ENCODE data around the gene ATAD3A.

Gene ATAD3A

DNA sequence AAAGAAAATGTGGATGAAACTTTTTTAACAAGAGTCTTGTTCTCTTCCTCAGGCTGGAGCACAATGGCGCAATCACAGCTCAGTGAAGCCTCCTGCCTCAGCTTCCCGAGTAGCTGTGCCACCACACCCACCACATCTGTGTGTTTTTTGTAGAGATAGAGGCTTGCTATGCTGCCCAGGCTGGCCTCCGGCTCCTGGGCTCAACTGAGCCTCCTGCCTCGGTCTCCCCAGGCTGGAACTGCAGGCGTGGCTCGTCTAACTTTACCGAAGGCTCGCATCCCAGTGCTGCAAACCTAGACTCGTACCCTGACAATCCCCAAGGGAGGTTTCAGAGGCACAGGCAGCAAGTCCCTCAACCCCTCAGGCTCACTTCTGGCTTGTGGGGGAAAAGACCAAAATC, 48.2 kb downstream of the ATAD3A start:
- no peaks in the 10 kb centered on the region for H3K27me3 Mint-ChIP-seq (ENCODE audit: low read depth)
- H3K27ac Mint-ChIP-seq = no peak overlapping the region
- peaks cover 18% of the 10 kb centered on the region for H3K36me3 Mint-ChIP-seq (ENCODE audit: low read depth)
- H3K4me1 Mint-ChIP-seq (ENCODE audit: low read depth) = peaks cover 1% of the 10 kb centered on the region
- no peaks in the 10 kb centered on the region for H3K9me3 Mint-ChIP-seq
- H3K4me3 Mint-ChIP-seq = no peak overlapping the region

DNA sequence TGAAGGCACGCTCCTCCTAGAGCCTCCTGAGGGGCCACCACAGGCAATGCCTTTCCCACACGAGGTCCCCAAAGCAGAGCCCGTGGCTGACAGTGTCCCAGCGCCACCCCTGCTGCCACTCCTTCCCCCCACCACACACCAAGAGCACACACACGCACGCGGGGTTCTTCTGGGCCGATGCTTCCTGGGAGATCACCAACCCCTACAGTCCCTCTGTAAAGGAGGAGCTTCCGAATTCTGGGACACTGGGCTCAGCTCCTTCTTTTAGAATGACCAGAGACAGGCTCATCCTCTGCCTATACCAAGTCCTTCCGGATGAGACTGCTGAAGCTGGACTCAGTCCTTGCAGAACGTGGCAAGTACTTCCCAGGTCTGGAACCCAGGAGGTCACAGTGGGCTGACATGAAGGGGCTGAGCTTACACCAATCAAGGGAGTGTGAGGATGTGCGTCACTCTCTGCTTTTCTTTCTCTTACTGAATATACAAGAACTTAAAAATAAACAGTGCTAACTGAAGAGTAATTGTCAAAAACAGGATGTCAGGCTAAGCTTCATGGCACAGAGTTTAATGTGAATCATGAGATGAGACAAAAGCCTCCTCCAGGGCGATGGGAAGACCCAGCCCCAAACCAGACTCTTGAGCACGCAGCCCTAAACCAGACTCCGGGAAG, 50.0 kb downstream of the ATAD3A start:
- no peak overlapping the region for H3K27ac Mint-ChIP-seq
- H3K4me1 Mint-ChIP-seq (ENCODE audit: low read depth) = peaks cover 1% of the 10 kb centered on the region
- H3K4me3 Mint-ChIP-seq = no peak overlapping the region

DNA sequence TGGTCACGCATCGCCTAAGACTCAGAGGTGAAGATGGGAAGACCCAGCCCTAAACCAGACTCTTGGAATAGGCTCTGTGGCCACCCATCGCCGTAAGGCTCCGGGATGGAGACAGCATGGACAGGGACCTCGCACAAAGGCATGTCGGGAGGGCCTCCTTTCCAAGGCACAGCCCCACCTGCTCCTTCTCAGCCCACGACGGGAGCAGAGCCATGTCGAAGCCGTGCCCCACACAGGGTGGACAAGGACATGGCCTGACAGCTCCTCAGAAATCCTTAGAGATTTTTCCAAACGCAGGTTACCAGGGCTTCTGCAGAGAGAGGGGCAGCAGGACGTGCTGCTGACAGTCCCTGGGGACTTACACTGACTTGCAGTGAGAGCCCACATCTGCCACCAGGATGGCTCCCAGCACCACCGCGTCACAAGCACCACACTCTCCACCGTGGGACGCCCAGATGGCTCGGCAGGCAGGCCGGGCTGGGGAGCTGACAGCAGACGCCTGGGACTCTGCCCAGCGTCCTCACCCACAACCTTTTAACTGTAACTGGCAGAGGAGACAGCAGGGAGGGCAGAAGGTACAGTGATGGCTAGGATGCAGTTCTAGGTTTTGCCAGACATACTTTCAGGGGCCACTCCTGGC, 50.7 kb downstream of the ATAD3A start:
- H3K4me1 Mint-ChIP-seq (ENCODE audit: low read depth) = peaks cover 1% of the 10 kb centered on the region
- H3K27ac Mint-ChIP-seq = no peak overlapping the region
- no peaks in the 10 kb centered on the region for H3K9me3 Mint-ChIP-seq
- peaks cover 18% of the 10 kb centered on the region for H3K36me3 Mint-ChIP-seq (ENCODE audit: low read depth)
- no peaks in the 10 kb centered on the region for H3K27me3 Mint-ChIP-seq (ENCODE audit: low read depth)
- H3K4me3 Mint-ChIP-seq = no peak overlapping the region

More for the DNA sequence above, 50.0 kb downstream of the ATAD3A start:
- Mint-ChIP-seq H3K9me3 (no peaks in the 10 kb centered on the region), H3K36me3 (ENCODE audit: low read depth) (peaks cover 18% of the 10 kb centered on the region), H3K27me3 (ENCODE audit: low read depth) (no peaks in the 10 kb centered on the region)

DNA sequence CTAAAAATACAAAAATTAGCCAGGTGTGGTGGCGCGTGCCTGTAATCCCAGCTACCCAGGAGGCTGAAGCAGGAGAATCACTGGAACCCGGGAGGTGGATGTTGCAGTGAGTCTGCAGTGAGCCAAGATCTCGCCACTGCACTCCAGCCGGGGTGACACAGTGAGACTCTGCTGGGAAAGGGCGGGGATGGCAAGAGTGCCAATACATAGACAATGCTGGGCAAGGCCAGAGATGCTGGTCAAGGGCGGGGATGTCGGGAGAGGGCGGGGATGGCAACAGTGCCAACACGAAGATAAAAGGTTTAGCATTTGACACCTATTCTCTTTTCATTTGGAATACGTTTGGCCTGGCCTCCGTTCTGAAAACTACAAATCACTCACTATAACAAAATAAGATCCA, 51.7 kb downstream of the ATAD3A start:
- no peaks in the 10 kb centered on the region for H3K9me3 Mint-ChIP-seq
- peaks cover 1% of the 10 kb centered on the region for H3K4me1 Mint-ChIP-seq (ENCODE audit: low read depth)
- H3K36me3 Mint-ChIP-seq (ENCODE audit: low read depth) = peaks cover 18% of the 10 kb centered on the region
- no peak overlapping the region for H3K4me3 Mint-ChIP-seq
- no peaks in the 10 kb centered on the region for H3K27me3 Mint-ChIP-seq (ENCODE audit: low read depth)
- H3K27ac Mint-ChIP-seq = no peak overlapping the region

DNA sequence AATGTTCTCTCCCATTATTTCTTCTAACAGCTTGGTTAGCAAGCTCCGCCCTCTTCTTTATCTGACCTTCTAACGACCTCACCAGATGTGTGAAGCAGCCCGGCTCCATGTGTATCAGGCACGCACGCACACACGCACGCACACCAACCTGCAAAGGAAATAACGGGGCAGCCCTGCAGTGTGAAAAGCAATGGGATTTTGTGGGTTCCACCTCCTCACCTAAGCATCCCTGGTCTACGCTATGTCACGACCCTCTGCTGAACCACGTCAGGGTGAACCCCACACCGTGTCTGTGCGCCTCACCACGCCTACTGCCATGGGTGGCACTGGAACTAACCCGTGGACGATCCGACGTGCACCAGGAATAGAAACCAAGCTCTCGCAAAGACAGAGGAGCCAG, 52.3 kb downstream of the ATAD3A start:
- H3K9me3 Mint-ChIP-seq = no peaks in the 10 kb centered on the region
- H3K27ac Mint-ChIP-seq = no peak overlapping the region
- H3K4me1 Mint-ChIP-seq (ENCODE audit: low read depth) = peaks cover 1% of the 10 kb centered on the region
- H3K36me3 Mint-ChIP-seq (ENCODE audit: low read depth) = peaks cover 18% of the 10 kb centered on the region
- H3K27me3 Mint-ChIP-seq (ENCODE audit: low read depth) = no peaks in the 10 kb centered on the region
- H3K4me3 Mint-ChIP-seq = no peak overlapping the region

DNA sequence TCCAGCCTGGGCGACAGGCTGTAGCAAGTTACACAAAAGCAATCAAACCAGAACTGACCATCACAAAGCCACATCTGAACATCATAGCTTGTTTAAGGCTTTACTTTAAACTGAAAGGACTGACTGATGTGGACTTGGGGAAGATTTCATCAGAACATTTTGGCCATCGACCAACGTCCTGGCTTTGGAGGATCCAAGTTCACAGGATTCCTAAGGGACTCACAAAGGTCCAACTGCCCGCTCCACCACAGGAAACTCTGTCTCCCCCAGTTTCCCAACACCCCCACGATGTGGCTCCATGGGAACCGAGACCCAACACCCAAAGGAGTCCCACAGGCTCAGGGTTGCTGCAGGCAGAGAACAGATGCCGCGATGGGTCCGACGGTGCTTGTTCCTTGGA, 53.4 kb downstream of the ATAD3A start:
- Mint-ChIP-seq H3K27me3 (ENCODE audit: low read depth) (no peaks in the 10 kb centered on the region), H3K27ac (no peak overlapping the region), H3K36me3 (ENCODE audit: low read depth) (peaks cover 20% of the 10 kb centered on the region), H3K4me3 (no peak overlapping the region), H3K9me3 (no peaks in the 10 kb centered on the region), H3K4me1 (ENCODE audit: low read depth) (peaks cover 3% of the 10 kb centered on the region)

DNA sequence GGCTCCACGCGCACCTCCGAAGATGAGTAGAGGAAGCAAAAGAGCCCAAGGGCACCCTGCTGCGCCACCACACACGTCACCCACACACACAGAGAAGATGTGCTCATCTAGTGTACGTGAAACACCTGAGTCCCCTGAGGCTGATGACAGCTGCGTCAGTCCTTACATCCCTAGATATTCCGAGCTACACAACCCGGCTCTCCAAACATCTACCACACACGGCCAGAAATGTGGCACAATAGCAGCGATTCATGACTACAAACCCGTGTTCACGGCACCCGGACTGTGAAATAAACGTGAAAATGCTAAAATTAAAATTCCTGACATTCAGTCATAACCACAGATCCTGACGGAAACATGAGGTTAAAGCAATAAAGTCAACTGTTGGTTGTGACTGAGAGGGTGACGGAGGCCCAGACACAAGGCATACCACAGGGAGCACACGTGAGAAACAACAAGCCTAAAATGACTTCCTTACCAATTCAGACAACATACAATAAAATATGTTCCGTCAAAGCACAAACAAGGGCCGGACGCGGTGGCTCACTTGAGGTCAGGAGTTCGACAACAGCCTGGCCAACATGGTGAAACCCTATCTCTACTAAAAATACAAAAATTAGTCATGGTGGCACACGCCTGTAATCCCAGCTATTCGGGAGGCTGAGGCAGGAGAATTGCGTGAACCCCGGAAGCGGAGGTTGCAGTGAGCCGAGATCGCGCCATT, 55.4 kb downstream of the ATAD3A start:
- no peak overlapping the region for H3K27ac Mint-ChIP-seq
- peaks cover 22% of the 10 kb centered on the region for H3K36me3 Mint-ChIP-seq (ENCODE audit: low read depth)
- peaks cover 6% of the 10 kb centered on the region for H3K4me1 Mint-ChIP-seq (ENCODE audit: low read depth)
- no peaks in the 10 kb centered on the region for H3K27me3 Mint-ChIP-seq (ENCODE audit: low read depth)
- no peaks in the 10 kb centered on the region for H3K9me3 Mint-ChIP-seq
- no peak overlapping the region for H3K4me3 Mint-ChIP-seq

DNA sequence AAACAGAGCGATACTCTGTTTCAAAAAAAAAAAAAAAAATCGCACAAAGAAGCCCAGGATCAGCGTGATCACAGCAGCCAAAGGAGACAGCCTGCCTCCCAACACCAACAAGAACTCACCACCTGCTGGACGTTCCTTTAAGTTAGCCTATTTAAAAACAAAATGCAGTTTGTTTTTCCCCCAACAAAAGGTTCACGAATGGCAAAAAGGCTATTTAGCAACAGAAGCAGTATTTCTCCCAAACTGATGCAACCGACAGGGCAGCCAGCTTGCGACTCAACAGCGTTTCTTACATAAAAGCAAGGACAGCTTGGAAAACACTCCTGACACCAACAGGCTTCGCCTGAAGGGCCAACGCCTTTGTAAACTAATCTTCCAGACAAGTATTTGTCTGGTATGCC, 55.9 kb downstream of the ATAD3A start:
- peaks cover 6% of the 10 kb centered on the region for H3K4me1 Mint-ChIP-seq (ENCODE audit: low read depth)
- H3K9me3 Mint-ChIP-seq = no peaks in the 10 kb centered on the region
- H3K27me3 Mint-ChIP-seq (ENCODE audit: low read depth) = no peaks in the 10 kb centered on the region
- no peak overlapping the region for H3K4me3 Mint-ChIP-seq
- H3K27ac Mint-ChIP-seq = no peak overlapping the region
- H3K36me3 Mint-ChIP-seq (ENCODE audit: low read depth) = peaks cover 22% of the 10 kb centered on the region

DNA sequence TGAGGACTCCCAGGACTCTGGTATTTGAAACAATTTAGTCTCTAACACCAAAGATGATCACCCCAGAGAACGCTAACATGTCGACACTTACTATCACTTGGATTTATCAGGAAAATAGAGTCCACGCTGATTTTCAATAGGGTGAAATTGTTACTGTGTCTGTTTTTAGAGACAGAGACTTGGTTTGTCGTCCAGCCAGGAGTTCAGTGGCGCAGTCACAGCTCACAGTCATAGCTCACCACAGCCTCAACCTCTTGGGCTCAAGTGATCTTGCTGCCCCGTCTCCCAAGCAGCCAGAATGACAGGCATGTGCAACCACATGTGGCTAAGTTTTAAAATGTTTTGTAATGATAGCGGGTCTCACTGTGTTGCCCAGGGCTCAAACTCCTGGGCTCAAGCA, 57.4 kb downstream of the ATAD3A start:
- H3K4me1 Mint-ChIP-seq (ENCODE audit: low read depth) = peaks cover 13% of the 10 kb centered on the region
- no peak overlapping the region for H3K4me3 Mint-ChIP-seq
- no peak overlapping the region for H3K27ac Mint-ChIP-seq
- no peaks in the 10 kb centered on the region for H3K27me3 Mint-ChIP-seq (ENCODE audit: low read depth)
- peaks cover 22% of the 10 kb centered on the region for H3K36me3 Mint-ChIP-seq (ENCODE audit: low read depth)
- H3K9me3 Mint-ChIP-seq = no peaks in the 10 kb centered on the region

DNA sequence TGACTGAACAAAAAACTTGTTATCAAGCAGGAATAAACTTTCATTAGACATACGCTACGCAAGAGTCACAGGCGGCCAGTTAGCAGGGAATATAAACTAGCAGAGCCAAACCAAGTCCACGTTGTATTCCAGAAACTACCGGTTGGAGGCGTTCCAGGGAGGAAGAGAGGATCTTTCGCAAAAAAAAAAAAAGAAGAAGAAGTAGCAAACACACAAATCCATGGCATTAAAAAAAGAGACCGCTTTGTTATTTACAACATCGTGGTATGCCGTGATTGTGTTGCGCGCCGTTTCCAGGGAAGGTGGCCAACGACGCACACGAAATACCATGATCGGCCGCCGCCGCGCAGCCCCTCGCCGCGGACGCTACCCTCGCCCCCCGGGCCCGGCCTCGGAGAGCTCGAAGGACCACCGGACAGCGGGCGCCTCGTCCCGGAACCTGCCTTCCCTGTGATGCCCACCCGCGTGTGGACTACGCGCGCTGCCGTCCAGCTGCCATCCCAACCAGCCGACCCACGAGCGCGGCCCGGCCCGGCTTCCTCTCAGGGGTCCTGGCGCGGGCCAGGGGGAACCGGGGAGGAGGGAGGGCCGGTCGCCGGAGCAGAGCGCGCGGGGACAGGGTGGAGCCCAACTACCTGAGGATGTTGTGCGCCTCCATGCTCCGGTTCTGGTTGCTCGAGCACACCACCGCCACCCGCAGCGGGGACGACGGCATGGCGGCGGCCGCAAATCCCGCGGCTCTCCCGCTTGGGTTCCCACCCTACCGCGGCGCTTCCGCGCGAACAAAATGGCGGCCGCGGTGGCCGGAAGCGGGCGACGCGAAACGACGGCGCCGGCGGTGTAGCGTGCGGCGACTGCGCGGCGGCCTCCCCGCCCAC, 62.1 kb downstream of the ATAD3A start:
- H3K27me3 Mint-ChIP-seq (ENCODE audit: low read depth) = no peaks in the 10 kb centered on the region
- peak overlapping the region; percentile 100 for H3K4me3 Mint-ChIP-seq
- H3K9me3 Mint-ChIP-seq = no peaks in the 10 kb centered on the region
- H3K36me3 Mint-ChIP-seq (ENCODE audit: low read depth) = peaks cover 16% of the 10 kb centered on the region
- peak overlapping the region; percentile 99 for H3K27ac Mint-ChIP-seq
- peaks cover 20% of the 10 kb centered on the region for H3K4me1 Mint-ChIP-seq (ENCODE audit: low read depth)

DNA sequence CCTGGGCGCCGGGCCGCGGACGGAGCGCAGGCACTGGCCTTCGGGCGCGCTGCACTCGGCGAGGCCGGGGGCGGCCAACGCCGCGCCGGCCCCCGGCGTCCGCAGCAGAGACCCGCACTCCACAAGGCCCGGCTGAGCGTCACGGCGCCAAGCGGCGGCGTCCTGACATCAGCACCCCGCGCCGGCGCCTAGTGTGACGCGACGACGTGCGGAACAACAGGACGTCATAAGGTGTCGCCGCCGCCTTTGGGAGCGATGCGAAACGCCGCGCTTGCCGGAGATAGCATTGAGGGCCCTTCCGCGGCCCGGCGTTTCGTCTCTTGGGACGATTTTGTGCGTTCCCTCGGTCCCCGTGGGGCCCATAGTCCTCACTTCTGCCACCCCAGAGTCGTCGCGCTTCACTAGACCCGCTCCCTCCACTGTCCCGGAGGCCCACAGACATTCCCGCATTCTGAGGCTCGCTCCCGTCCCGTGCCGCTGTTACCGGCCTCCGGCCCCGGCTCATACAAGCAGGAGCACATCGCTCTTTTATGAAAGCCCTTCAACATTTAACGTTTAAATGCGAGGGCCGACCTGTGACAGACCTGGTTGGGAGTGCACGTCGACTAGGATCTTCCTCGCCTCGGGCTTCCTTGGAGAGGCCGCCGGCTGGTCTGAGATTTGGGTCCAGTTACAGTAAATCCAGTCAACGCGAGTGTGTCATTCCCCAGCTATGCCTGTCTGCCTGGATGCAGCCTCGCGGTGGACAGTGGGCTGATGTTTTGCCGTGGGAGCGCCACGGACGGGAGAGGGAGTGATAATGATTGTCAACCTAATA, 63.0 kb downstream of the ATAD3A start, which contains the start of gene SSU72:
TSS of gene SSU72 (minus strand) at position 143 of the 817 bp plus-strand sequence. CDS start 306 bp downstream, outside the sequence.
- H3K4me3 Mint-ChIP-seq = peak within 1 kb of the TSS; percentile 100
- H3K4me1 Mint-ChIP-seq (ENCODE audit: low read depth) = peaks cover 18% of the 10 kb centered on the region
- peak within 1 kb of the TSS; percentile 99 for H3K27ac Mint-ChIP-seq
- no peaks in the 10 kb centered on the region for H3K9me3 Mint-ChIP-seq
- peaks cover 14% of the 10 kb centered on the region for H3K36me3 Mint-ChIP-seq (ENCODE audit: low read depth)
- H3K27me3 Mint-ChIP-seq (ENCODE audit: low read depth) = peaks cover under 1% of the 10 kb centered on the region

DNA sequence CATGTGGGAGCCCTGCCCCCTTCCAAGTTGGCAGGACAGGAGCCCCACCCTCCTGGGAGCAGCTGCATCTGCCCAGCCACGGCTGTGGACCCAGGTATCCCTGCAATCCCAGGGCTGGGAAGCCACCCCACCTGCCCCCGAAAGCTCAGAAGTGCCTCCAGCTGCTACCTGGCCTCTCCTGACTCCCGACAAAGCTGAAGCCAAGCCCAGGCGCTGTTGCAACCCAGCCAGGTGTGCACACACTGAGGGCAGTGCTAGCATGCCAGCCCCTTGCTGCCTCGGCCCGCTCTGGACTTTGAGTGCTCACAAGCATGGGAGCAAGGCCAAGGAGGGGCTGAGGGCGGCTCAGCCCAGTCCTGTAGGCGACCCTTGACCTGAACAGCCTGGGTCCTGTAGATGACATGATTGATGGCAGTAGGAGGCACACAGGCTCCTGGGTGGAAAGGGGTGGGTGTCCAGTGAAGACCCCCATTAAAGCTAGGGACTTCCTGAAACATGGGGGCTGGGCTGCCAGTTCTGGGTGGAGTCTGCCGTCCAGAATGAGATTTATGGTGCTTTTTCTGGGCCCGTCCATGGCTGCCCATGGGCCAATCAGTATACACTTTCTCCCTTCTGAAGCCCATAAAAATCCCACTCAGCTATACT, 65.5 kb downstream of the ATAD3A start:
- no peaks in the 10 kb centered on the region for H3K9me3 Mint-ChIP-seq
- no peak overlapping the region for H3K4me3 Mint-ChIP-seq
- H3K36me3 Mint-ChIP-seq (ENCODE audit: low read depth) = peaks cover 8% of the 10 kb centered on the region
- peaks cover 15% of the 10 kb centered on the region for H3K4me1 Mint-ChIP-seq (ENCODE audit: low read depth)
- H3K27ac Mint-ChIP-seq = no peak overlapping the region
- peaks cover 12% of the 10 kb centered on the region for H3K27me3 Mint-ChIP-seq (ENCODE audit: low read depth)

DNA sequence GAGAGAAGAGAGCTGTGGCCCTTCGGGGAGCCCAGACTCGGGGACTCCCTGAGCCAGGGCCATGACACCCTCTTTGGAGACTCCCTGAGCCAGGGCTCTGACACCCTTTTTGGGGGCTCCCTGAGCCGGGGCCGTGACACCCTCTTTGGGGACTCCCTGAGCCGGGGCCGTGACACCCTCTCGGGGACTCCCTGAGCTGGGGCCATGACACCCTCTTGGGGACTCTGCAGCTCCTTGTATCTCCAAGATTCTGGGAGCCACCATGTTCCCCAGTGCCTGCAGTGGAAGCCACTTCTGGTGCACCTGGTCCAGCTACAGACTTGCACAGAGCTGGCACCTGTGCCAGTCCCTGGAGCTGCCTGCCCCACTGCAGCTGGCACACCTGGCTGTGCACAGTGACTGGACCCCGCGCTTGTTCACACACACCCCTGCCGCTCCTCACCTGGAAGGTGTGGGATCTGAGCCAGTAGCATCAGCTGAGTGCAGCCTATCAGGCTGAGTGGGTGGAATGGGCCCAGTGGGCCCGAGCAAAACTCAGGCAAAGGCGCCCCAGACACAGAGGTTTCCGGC, 66.5 kb downstream of the ATAD3A start:
- H3K4me3 Mint-ChIP-seq = no peak overlapping the region
- H3K27me3 Mint-ChIP-seq (ENCODE audit: low read depth) = peaks cover 21% of the 10 kb centered on the region
- no peaks in the 10 kb centered on the region for H3K9me3 Mint-ChIP-seq
- H3K27ac Mint-ChIP-seq = no peak overlapping the region
- peaks cover 11% of the 10 kb centered on the region for H3K4me1 Mint-ChIP-seq (ENCODE audit: low read depth)
- peaks cover 4% of the 10 kb centered on the region for H3K36me3 Mint-ChIP-seq (ENCODE audit: low read depth)
